Thoracic aorta (tissue), 2 donors: ENCODE data around the gene GALNT17. TPM values are rescaled to one million over a fixed set of nuclear protein-coding genes. Genes with fewer than 3 reads are reported as not detected.

Experiments
- ATAC-seq: fragments of 150-250 bp; one replicate; pipeline ENCODE4 v1.8.0; 2017; ENCODE audit warnings: low read depth; ENCODE audit not compliant: insufficient number of reproducible peaks, low FRiP score
- DNase-seq: peaks from one replicate; pipeline ENCODE4 v3.0.0-alpha.2; 2020; ENCODE audit warnings: low spot score
- H3K27ac ChIP-seq, 2 donors: fragments of 200-600 bp; sonication (generic); 1 replicate in 1 of 2; 2 replicates in 1 of 2; pipeline ENCODE4 v1.5.1; 2016; ENCODE audit warnings: mild to moderate bottlenecking in 2 of 2, moderate library complexity in 2 of 2
- H3K27me3 ChIP-seq: fragments of 200-600 bp; sonication (generic); replicated peaks from 2 replicates; pipeline ENCODE4 v1.6.0; 2016; ENCODE audit warnings: mild to moderate bottlenecking; ENCODE audit not compliant: insufficient read depth
- H3K36me3 ChIP-seq: fragments of 200-600 bp; sonication (generic); one replicate; pipeline ENCODE4 v1.5.1; 2016
- H3K4me1 ChIP-seq, 2 donors: fragments of 200-600 bp; sonication (generic); 1 replicate in 1 of 2; 2 replicates in 1 of 2; pipeline versions ENCODE4 v1.5.1 to v1.6.0; 2016; ENCODE audit warnings: low read depth in 2 of 2, mild to moderate bottlenecking in 1 of 2; ENCODE audit not compliant: control insufficient read depth in 1 of 2
- H3K4me3 ChIP-seq: fragments of 200-600 bp; sonication (generic); 2 replicates; pipeline ENCODE4 v1.5.1; 2016; ENCODE audit warnings: mild to moderate bottlenecking
- H3K9me3 ChIP-seq: fragments of 200-600 bp; sonication (generic); 2 replicates; pipeline ENCODE4 v1.5.1; 2016
- CTCF ChIP-seq: fragments of 200-600 bp; sonication (generic); IDR thresholded peaks from one replicate; pipeline ENCODE4 v1.5.1; 2019; ENCODE audit warnings: antibody characterized with exemption
- total RNA-seq, 2 donors: library from RNA; depleted of rRNA; stranded (reverse); fragments of >200 nt; gene quantifications; one replicate each; pipeline versions ENCODE4 v1.1.0 to v1.2.3, GENCODE V29; 2016

The GALNT17 gene
- total RNA-seq, 2 donors from 2014 or later = 17.6 to 20.8 TPM

- TF ChIP-seq CTCF = peak; percentile 44
- ATAC-seq (peak; percentile 53), DNase-seq (no peak)
- Histone ChIP-seq H3K9me3 (no peaks in the 10 kb centered on the region), H3K4me3 (no peak overlapping the region), H3K36me3 (no peaks in the 10 kb centered on the region), H3K27me3 (no peaks in the 10 kb centered on the region), H3K4me1 (peaks cover 11 to 51% of the 10 kb centered on the region in 2 donors), H3K27ac (peak overlapping the region; percentile 81 to 87)
These were observed 106.0 kb downstream of the GALNT17 start for GRCh38 chr7:71237945-71238344.

- Histone ChIP-seq H3K36me3 (no peaks in the 10 kb centered on the region), H3K27ac (peak overlapping the region; percentile 81 to 87), H3K4me1 (peaks cover 11 to 59% of the 10 kb centered on the region in 2 donors), H3K9me3 (no peaks in the 10 kb centered on the region), H3K27me3 (no peaks in the 10 kb centered on the region), H3K4me3 (no peak overlapping the region)
- DNase-seq (no peak), ATAC-seq (no peak)
- TF ChIP-seq CTCF = no peak
These were observed 106.8 kb downstream of the GALNT17 start for GRCh38 chr7:71238581-71239295.

GRCh38 chr7:71239586-71240268, 107.8 kb downstream of the GALNT17 start:
- TF ChIP-seq CTCF = no peak
- Histone ChIP-seq H3K36me3 (no peaks in the 10 kb centered on the region), H3K4me1 (peaks cover 16 to 68% of the 10 kb centered on the region in 2 donors), H3K9me3 (no peaks in the 10 kb centered on the region), H3K27ac (peak overlapping the region; percentile 81 to 87), H3K27me3 (no peaks in the 10 kb centered on the region), H3K4me3 (no peak overlapping the region)
- DNase-seq (no peak), ATAC-seq (no peak)

- no peaks in the 10 kb centered on the region for H3K27me3 ChIP-seq
- H3K9me3 ChIP-seq = no peaks in the 10 kb centered on the region
- peaks cover 11 to 39% of the 10 kb centered on the region in 2 donors for H3K4me1 ChIP-seq
- DNase-seq (no peak), ATAC-seq (no peak)
- peak overlapping the region; percentile 3 to 16 for H3K27ac ChIP-seq
- no peaks in the 10 kb centered on the region for H3K36me3 ChIP-seq
- TF ChIP-seq CTCF = no peak
- H3K4me3 ChIP-seq = peak overlapping the region; percentile 40
These were observed 111.9 kb downstream of the GALNT17 start for GRCh38 chr7:71243736-71244410.

GRCh38 chr7:71245038-71245437, 113.1 kb downstream of the GALNT17 start:
- DNase-seq (no peak), ATAC-seq (no peak)
- Histone ChIP-seq H3K4me3 (no peak overlapping the region), H3K4me1 (peaks cover 8 to 28% of the 10 kb centered on the region in 2 donors), H3K27ac (no peak overlapping the region), H3K9me3 (no peaks in the 10 kb centered on the region), H3K36me3 (no peaks in the 10 kb centered on the region), H3K27me3 (no peaks in the 10 kb centered on the region)
- no peak for TF ChIP-seq CTCF
